Liver (tissue), 9 donors: Measurements from ENCODE around the gene PARP12. TPM values are rescaled to one million over a fixed set of nuclear protein-coding genes. Genes with fewer than 3 reads are reported as not detected.

ENCODE experiments used
- DNase-seq: peaks from one replicate; pipeline ENCODE4 v3.0.0-alpha.2; 2017; ENCODE audit warnings: low spot score
- H3K27ac ChIP-seq, 2 donors: one replicate each; pipeline ENCODE4 v1.7.0; 2013; ENCODE audit warnings: inconsistent platforms in 2 of 2, low read length in 2 of 2, control low read depth in 1 of 2, low read depth in 1 of 2, mild to moderate bottlenecking in 1 of 2
- H3K27me3 ChIP-seq, 4 donors: one replicate each; pipeline versions ENCODE4 v1.6.1 to v1.7.0; 2013; ENCODE audit warnings: low read length in 3 of 4, inconsistent platforms in 1 of 4, mild to moderate bottlenecking in 1 of 4, moderate library complexity in 1 of 4; ENCODE audit not compliant: control insufficient read depth in 4 of 4, insufficient read depth in 4 of 4
- H3K36me3 ChIP-seq, 4 donors: one replicate each; pipeline versions ENCODE4 v1.6.1 to v1.7.0; 2013; ENCODE audit warnings: low read length in 3 of 4, mild to moderate bottlenecking in 3 of 4, low read depth in 1 of 4, moderate library complexity in 1 of 4; ENCODE audit not compliant: control insufficient read depth in 4 of 4, insufficient read depth in 3 of 4
- H3K4me1 ChIP-seq, 4 donors: one replicate each; pipeline versions ENCODE4 v1.6.1 to v1.7.0; 2013; ENCODE audit warnings: low read length in 3 of 4, mild to moderate bottlenecking in 3 of 4, moderate library complexity in 1 of 4; ENCODE audit not compliant: control insufficient read depth in 4 of 4, insufficient read depth in 4 of 4
- H3K4me3 ChIP-seq, 3 donors: one replicate each; pipeline versions ENCODE4 v1.6.1 to v1.7.0; 2013; ENCODE audit warnings: low read length in 3 of 3, control low read depth in 1 of 3, low read depth in 1 of 3, mild to moderate bottlenecking in 1 of 3
- H3K9ac ChIP-seq, 2 donors: one replicate each; pipeline ENCODE4 v1.7.0; 2013; ENCODE audit warnings: low read length in 2 of 2, mild to moderate bottlenecking in 2 of 2, moderate library complexity in 2 of 2, control low read depth in 1 of 2, low read depth in 1 of 2
- H3K9me3 ChIP-seq, 4 donors: one replicate each; pipeline versions ENCODE4 v1.6.1 to v1.7.0; 2013; ENCODE audit warnings: low read length in 3 of 4; ENCODE audit not compliant: control insufficient read depth in 4 of 4
- EGR1 ChIP-seq, 2 donors: IDR thresholded peaks; 2 replicates each; pipeline ENCODE4 v1.6.1; 2016 to 2018; ENCODE audit warnings: antibody characterized with exemption in 2 of 2, low read depth in 2 of 2
- FOXA1 ChIP-seq: IDR thresholded peaks from 2 replicates; pipeline ENCODE4 v1.6.1; 2016; ENCODE audit warnings: antibody characterized with exemption
- FOXA2 ChIP-seq: IDR thresholded peaks from 2 replicates; pipeline ENCODE4 v1.6.1; 2016; ENCODE audit warnings: antibody characterized with exemption
- GABPA ChIP-seq, 2 donors: IDR thresholded peaks in 1 of 2; conservative IDR thresholded peaks in 1 of 2; 2 replicates each; pipeline ENCODE4 v1.6.1; 2016; ENCODE audit warnings: antibody characterized with exemption in 2 of 2, mild to moderate bottlenecking in 1 of 2, moderate library complexity in 1 of 2
- HNF4A ChIP-seq, 2 donors: conservative IDR thresholded peaks; 2 replicates each; pipeline ENCODE4 v1.6.1; 2016; ENCODE audit warnings: antibody characterized with exemption in 2 of 2, mild to moderate bottlenecking in 2 of 2
- JUND ChIP-seq, 2 donors: IDR thresholded peaks; 2 replicates each; pipeline ENCODE4 v1.6.1; 2016; ENCODE audit warnings: antibody characterized with exemption in 2 of 2
- NR2F2 ChIP-seq: IDR thresholded peaks from 2 replicates; pipeline ENCODE4 v1.6.1; 2016; ENCODE audit warnings: antibody characterized with exemption
- RXRA ChIP-seq, 2 donors: IDR thresholded peaks; 2 replicates each; pipeline ENCODE4 v1.6.1; 2017 to 2018; ENCODE audit warnings: antibody characterized with exemption in 2 of 2, mild to moderate bottlenecking in 1 of 2
- SP1 ChIP-seq: IDR thresholded peaks from 2 replicates; pipeline ENCODE4 v1.6.1; 2018; ENCODE audit warnings: antibody characterized with exemption, mild to moderate bottlenecking
- TAF1 ChIP-seq: conservative IDR thresholded peaks from 2 replicates; pipeline ENCODE4 v1.6.1; 2016; ENCODE audit warnings: antibody characterized with exemption, mild to moderate bottlenecking
- YY1 ChIP-seq: IDR thresholded peaks from 2 replicates; pipeline ENCODE4 v1.6.1; 2016; ENCODE audit warnings: antibody characterized with exemption, mild to moderate bottlenecking
- WGBS: extraction: QIAGEN DNeasy Blood & Tissue Kit; methylation state at CpG from one replicate; pipeline ENCODE4 v1.1.7; 2013; 5-methylcytosine and 5-hydroxymethylcytosine counted together
- polyA plus RNA-seq, 2 donors: library from polyadenylated mRNA; stranded (reverse) in 1 of 2; unstranded in 1 of 2; fragments of 200-250 nt in 1 of 2; fragments of >200 nt in 1 of 2; fragmentation: Nextera tagmentation in 1 of 2; extraction: Ambion mirVana in 1 of 2; gene quantifications; one replicate each; pipeline versions ENCODE4 v1.2.1 to v1.2.3, GENCODE V29; 2013 to 2015
- total RNA-seq, 2 donors: library from RNA; depleted of rRNA; stranded (reverse); fragments of >200 nt; gene quantifications; one replicate each; pipeline ENCODE4 v1.2.3, GENCODE V29; 2014
- TF ChIP-seq, protein P1 (sequence below): fragments of 150-350 bp; IDR thresholded peaks from 2 replicates; pipeline ENCODE4 v1.5.1; 2017; ENCODE audit warnings: improper control_type of control experiment, low read depth, low read length; ENCODE audit not compliant: missing input control
- TF ChIP-seq, protein P2 (sequence below): IDR thresholded peaks from 2 replicates; pipeline ENCODE4 v1.6.1; 2016; ENCODE audit warnings: antibody characterized with exemption
- TF ChIP-seq, protein P3 (sequence below): IDR thresholded peaks from 2 replicates; pipeline ENCODE4 v1.6.1; 2016; ENCODE audit warnings: antibody characterized with exemption, mild to moderate bottlenecking
- TF ChIP-seq, protein P4 (sequence below): IDR thresholded peaks from 2 replicates; pipeline ENCODE4 v1.6.1; 2016; ENCODE audit warnings: antibody characterized with exemption
- TF ChIP-seq, protein P5 (sequence below): IDR thresholded peaks from 2 replicates; pipeline ENCODE4 v1.6.1; 2016; ENCODE audit warnings: antibody characterized with exemption
- donor health status: healthy.
- donor health status: healthy.
- donor health status: healthy.
- donor health status: healthy.
- donor health status: healthy.

Gene PARP12
- total and polyA plus RNA-seq, 4 donors = 13.3 to 32.7 (median 19.8) TPM

DNA sequence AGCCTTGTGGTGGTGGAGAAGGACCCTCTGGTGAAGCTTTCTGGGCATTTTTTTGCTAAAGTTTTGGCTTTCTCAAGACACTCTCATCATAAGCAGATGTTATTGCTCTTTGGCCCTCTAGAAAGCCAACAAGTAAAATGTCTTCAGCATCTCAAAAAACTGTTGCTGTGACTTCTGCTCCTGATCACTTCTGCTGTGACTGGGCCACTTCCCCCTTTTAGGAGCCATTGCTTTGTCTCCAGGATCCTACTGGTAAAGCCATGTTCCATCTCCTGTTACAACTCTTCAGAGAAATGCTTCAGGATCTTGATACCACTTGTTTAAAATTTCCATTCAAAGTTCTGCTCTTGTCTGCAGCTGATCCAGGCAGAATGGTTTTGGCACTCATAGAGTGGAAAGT, 10.9 kb downstream of the PARP12 start:
- TF ChIP-seq GABPA (IDR thresholded peaks at IDR 0.05 in 1 of 2, conservative IDR thresholded peaks at IDR 0.05 in 1 of 2) (no peak), EGR1 (IDR thresholded peaks at IDR 0.05; ENCODE audit: low read depth in 2 of 2) (no peak)
- no peak for DNase-seq
- H3K36me3 ChIP-seq = peaks cover 0 to 5% (median 4%) of the 10 kb centered on the region in 4 donors
- no peak overlapping the region for H3K9ac ChIP-seq
- H3K9me3 ChIP-seq = no peaks in the 10 kb centered on the region
- H3K27ac ChIP-seq = no peak overlapping the region
- peaks cover 0 to 22% (median 18%) of the 10 kb centered on the region in 4 donors for H3K4me1 ChIP-seq
- no peaks in the 10 kb centered on the region for H3K27me3 ChIP-seq
- no peak overlapping the region for H3K4me3 ChIP-seq

DNA sequence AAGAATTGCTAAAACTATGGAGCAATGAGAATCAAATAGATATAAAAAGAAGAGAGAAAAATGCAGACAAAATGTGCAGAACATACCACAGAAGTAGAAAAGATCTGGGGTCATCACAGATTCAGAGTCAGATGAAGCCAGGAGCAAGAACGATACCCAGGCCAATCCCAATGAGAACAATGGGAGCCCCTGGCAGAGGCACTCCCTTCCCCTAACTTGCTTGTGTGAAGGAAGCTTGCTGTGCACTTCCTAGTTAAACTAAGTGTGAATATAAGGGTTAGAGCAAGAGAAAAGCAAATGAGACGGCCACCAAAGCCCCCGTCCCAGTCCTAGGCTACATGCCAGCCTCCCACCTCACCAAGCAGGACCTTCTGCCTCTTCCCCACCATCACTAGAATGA, 12.7 kb downstream of the PARP12 start:
- TF ChIP-seq RXRA (IDR thresholded peaks at IDR 0.05) (no peak), TAF1 (no peak), FOXA2 (no peak), YY1 (no peak), HNF4A (conservative IDR thresholded peaks at IDR 0.05) (no peak), NR2F2 (no peak), FOXA1 (no peak)
- TF ChIP-seq, protein P1, sequence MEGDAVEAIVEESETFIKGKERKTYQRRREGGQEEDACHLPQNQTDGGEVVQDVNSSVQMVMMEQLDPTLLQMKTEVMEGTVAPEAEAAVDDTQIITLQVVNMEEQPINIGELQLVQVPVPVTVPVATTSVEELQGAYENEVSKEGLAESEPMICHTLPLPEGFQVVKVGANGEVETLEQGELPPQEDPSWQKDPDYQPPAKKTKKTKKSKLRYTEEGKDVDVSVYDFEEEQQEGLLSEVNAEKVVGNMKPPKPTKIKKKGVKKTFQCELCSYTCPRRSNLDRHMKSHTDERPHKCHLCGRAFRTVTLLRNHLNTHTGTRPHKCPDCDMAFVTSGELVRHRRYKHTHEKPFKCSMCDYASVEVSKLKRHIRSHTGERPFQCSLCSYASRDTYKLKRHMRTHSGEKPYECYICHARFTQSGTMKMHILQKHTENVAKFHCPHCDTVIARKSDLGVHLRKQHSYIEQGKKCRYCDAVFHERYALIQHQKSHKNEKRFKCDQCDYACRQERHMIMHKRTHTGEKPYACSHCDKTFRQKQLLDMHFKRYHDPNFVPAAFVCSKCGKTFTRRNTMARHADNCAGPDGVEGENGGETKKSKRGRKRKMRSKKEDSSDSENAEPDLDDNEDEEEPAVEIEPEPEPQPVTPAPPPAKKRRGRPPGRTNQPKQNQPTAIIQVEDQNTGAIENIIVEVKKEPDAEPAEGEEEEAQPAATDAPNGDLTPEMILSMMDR = no peak
- 87% methylated on average over 3 of the region's 3 CpGs for WGBS

DNA sequence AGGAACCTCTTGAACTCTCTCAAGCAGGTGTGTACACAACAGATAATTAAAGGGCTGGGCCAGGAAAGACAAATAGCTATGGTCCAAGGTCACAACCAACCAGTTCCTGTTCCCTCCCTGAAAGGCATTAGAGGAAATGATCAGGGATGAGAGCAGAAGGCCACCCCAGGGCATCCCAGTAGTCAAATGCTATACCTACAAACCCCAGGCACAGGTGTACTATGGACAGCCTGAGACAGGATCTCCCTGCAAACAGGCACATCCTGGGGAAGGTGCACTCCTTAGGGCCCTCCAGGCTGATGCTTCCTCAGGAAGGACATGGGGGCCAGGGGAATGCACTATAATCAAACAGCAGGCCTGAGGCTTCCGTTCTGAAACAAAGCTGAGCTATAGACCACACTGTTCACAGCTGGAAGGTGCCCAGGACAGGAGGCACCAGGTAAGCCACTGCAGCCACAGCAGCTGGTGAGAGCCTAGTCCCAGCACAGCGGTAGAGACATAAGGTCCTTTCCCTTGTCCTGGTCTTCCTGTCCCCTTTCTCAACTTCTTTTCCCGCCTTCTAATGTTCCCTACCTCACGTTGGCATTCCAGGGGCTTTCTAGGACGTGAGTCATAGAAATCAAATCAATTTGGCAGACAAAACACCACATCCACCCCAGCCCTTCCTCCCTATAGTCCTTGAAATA, 13.3 kb downstream of the PARP12 start:
- no peak for DNase-seq
- Histone ChIP-seq H3K27ac (peak overlapping the region; percentile 11 to 67), H3K4me1 (peaks cover 0 to 33% (median 25%) of the 10 kb centered on the region in 4 donors), H3K9me3 (no peaks in the 10 kb centered on the region), H3K9ac (no peak overlapping the region), H3K4me3 (no peak overlapping the region), H3K36me3 (peaks cover 0 to under 1% (median 0%) of the 10 kb centered on the region in 4 donors), H3K27me3 (no peaks in the 10 kb centered on the region)
- 57% methylated on average over 5 of the region's 5 CpGs for WGBS
- TF ChIP-seq, protein P2, sequence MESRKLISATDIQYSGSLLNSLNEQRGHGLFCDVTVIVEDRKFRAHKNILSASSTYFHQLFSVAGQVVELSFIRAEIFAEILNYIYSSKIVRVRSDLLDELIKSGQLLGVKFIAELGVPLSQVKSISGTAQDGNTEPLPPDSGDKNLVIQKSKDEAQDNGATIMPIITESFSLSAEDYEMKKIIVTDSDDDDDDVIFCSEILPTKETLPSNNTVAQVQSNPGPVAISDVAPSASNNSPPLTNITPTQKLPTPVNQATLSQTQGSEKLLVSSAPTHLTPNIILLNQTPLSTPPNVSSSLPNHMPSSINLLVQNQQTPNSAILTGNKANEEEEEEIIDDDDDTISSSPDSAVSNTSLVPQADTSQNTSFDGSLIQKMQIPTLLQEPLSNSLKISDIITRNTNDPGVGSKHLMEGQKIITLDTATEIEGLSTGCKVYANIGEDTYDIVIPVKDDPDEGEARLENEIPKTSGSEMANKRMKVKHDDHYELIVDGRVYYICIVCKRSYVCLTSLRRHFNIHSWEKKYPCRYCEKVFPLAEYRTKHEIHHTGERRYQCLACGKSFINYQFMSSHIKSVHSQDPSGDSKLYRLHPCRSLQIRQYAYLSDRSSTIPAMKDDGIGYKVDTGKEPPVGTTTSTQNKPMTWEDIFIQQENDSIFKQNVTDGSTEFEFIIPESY = peak; percentile 91
- TF ChIP-seq, protein P3, sequence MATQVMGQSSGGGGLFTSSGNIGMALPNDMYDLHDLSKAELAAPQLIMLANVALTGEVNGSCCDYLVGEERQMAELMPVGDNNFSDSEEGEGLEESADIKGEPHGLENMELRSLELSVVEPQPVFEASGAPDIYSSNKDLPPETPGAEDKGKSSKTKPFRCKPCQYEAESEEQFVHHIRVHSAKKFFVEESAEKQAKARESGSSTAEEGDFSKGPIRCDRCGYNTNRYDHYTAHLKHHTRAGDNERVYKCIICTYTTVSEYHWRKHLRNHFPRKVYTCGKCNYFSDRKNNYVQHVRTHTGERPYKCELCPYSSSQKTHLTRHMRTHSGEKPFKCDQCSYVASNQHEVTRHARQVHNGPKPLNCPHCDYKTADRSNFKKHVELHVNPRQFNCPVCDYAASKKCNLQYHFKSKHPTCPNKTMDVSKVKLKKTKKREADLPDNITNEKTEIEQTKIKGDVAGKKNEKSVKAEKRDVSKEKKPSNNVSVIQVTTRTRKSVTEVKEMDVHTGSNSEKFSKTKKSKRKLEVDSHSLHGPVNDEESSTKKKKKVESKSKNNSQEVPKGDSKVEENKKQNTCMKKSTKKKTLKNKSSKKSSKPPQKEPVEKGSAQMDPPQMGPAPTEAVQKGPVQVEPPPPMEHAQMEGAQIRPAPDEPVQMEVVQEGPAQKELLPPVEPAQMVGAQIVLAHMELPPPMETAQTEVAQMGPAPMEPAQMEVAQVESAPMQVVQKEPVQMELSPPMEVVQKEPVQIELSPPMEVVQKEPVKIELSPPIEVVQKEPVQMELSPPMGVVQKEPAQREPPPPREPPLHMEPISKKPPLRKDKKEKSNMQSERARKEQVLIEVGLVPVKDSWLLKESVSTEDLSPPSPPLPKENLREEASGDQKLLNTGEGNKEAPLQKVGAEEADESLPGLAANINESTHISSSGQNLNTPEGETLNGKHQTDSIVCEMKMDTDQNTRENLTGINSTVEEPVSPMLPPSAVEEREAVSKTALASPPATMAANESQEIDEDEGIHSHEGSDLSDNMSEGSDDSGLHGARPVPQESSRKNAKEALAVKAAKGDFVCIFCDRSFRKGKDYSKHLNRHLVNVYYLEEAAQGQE = peak; percentile 87
- TF ChIP-seq, protein P1 = no peak
- TF ChIP-seq, protein P4, sequence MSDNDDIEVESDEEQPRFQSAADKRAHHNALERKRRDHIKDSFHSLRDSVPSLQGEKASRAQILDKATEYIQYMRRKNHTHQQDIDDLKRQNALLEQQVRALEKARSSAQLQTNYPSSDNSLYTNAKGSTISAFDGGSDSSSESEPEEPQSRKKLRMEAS = peak; percentile 100
- peak; percentile 100 for TF ChIP-seq FOXA2
- TF ChIP-seq JUND (IDR thresholded peaks at IDR 0.05) = peak; percentile 75 to 86
- TF ChIP-seq FOXA1 = peak; percentile 99
- peak; percentile 86 for TF ChIP-seq YY1
- peak; percentile 99 for TF ChIP-seq RXRA (IDR thresholded peaks at IDR 0.05)
- TF ChIP-seq HNF4A (conservative IDR thresholded peaks at IDR 0.05) = peak; percentile 97 to 98
- TF ChIP-seq GABPA (IDR thresholded peaks at IDR 0.05 in 1 of 2, conservative IDR thresholded peaks at IDR 0.05 in 1 of 2) = peak; percentile 31 to 83
- TF ChIP-seq EGR1 (IDR thresholded peaks at IDR 0.05; ENCODE audit: low read depth in 2 of 2) = peak; percentile 92 to 98
- TF ChIP-seq, protein P5, sequence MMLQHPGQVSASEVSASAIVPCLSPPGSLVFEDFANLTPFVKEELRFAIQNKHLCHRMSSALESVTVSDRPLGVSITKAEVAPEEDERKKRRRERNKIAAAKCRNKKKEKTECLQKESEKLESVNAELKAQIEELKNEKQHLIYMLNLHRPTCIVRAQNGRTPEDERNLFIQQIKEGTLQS = peak; percentile 59
- peak; percentile 98 for TF ChIP-seq SP1

More for the DNA sequence above, 12.7 kb downstream of the PARP12 start:
- Histone ChIP-seq H3K4me1 (peaks cover 0 to 33% (median 25%) of the 10 kb centered on the region in 4 donors), H3K27ac (peak overlapping the region; percentile 11 to 67), H3K9me3 (no peaks in the 10 kb centered on the region), H3K9ac (no peak overlapping the region), H3K36me3 (no peaks in the 10 kb centered on the region), H3K4me3 (no peak overlapping the region), H3K27me3 (no peaks in the 10 kb centered on the region)
- no peak for DNase-seq
